Measurements from ENCODE around the gene GRID1. TPM values are rescaled to one million over a fixed set of nuclear protein-coding genes. Genes with fewer than 3 reads are reported as not detected.

The GRID1 gene
- total and polyA plus RNA-seq, 10 of the 15 experiments (the other 5 are each of a cell fraction or from before 2014, with no cell fraction given) = 0.04 to 0.62 (median 0.08) TPM; not detected in 5

DNA sequence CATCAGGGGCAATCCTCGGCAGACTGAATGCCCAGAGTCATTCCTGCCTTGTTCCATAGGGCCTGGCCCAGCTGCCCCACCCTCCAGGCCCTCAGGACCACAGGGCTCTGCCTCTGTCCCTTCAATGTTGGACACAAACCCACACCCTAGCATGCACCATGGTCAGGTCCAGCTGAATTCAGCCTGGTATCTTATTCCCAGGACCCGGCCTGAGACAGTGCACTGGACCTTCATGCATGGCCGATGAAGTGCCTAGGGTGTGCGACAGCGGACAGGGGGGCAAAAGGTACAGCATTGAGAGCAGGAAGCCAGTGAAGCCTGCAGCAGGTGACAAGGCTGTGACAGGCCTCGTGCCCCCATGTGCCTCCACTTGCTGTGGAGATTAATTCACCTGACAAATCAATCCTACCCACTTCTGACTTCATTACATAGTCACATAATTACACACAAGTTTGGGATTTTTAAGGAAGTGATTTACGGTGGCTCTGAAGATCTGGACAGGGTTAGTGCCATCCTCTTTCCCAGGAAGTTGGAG, 261.9 kb downstream of the GRID1 start:
- Histone ChIP-seq H3K4me3 (no peak overlapping the region), H3K4me2 (ENCODE audit: control insufficient read depth, insufficient read depth) (no peak overlapping the region), H3K9ac (ENCODE audit: control insufficient read depth, insufficient read depth, low read length) (no peak overlapping the region), H3K4me1 (ENCODE audit: control insufficient read depth, insufficient read depth, low read length) (no peaks in the 10 kb centered on the region), H3K79me2 (ENCODE audit: control insufficient read depth, insufficient read depth, low read length) (no peaks in the 10 kb centered on the region), H3K36me3 (ENCODE audit: control insufficient read depth in 2 of 2, insufficient read depth in 2 of 2, low read length in 1 of 2) (no peaks in the 10 kb centered on the region), H3K27me3 (replicated peaks in 1 of 2; ENCODE audit: control insufficient read depth in 2 of 2, insufficient read depth in 2 of 2, low read length in 1 of 2) (peaks cover 0 to 2% of the 10 kb centered on the region in 2 experiments; a peak in 3 of 4 replicates), H2AFZ (ENCODE audit: control insufficient read depth, low read depth, low read length) (no peak overlapping the region), H4K20me1 (ENCODE audit: control insufficient read depth, insufficient read depth) (no peaks in the 10 kb centered on the region; the same call in 1 of the 2 replicates), H3K27ac (ENCODE audit: control insufficient read depth, insufficient read depth) (no peak overlapping the region), H3K9me3 (replicated peaks; ENCODE audit: control insufficient read depth, insufficient read depth, low read length) (no peaks in the 10 kb centered on the region)
- no TSS peak for BruUV-seq (replicated peaks)
- ATAC-seq = no peak
- TF ChIP-seq, protein P1, sequence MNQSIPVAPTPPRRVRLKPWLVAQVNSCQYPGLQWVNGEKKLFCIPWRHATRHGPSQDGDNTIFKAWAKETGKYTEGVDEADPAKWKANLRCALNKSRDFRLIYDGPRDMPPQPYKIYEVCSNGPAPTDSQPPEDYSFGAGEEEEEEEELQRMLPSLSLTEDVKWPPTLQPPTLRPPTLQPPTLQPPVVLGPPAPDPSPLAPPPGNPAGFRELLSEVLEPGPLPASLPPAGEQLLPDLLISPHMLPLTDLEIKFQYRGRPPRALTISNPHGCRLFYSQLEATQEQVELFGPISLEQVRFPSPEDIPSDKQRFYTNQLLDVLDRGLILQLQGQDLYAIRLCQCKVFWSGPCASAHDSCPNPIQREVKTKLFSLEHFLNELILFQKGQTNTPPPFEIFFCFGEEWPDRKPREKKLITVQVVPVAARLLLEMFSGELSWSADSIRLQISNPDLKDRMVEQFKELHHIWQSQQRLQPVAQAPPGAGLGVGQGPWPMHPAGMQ (IDR thresholded peaks at IDR 0.05; ENCODE audit: borderline replicate concordance) = no peak
- TF ChIP-seq ZNF592 (IDR thresholded peaks at IDR 0.05) = no peak
- TF ChIP-seq SIN3A (IDR thresholded peaks at IDR 0.05; ENCODE audit: low read depth, low read length) = no peak
- no peak for TF ChIP-seq ASH2L (IDR thresholded peaks at IDR 0.05; ENCODE audit: borderline replicate concordance, low read depth)
- TF ChIP-seq, protein P2, sequence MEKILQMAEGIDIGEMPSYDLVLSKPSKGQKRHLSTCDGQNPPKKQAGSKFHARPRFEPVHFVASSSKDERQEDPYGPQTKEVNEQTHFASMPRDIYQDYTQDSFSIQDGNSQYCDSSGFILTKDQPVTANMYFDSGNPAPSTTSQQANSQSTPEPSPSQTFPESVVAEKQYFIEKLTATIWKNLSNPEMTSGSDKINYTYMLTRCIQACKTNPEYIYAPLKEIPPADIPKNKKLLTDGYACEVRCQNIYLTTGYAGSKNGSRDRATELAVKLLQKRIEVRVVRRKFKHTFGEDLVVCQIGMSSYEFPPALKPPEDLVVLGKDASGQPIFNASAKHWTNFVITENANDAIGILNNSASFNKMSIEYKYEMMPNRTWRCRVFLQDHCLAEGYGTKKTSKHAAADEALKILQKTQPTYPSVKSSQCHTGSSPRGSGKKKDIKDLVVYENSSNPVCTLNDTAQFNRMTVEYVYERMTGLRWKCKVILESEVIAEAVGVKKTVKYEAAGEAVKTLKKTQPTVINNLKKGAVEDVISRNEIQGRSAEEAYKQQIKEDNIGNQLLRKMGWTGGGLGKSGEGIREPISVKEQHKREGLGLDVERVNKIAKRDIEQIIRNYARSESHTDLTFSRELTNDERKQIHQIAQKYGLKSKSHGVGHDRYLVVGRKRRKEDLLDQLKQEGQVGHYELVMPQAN (conservative IDR thresholded peaks at IDR 0.05) = no peak
- SMC1A ChIA-PET (ENCODE audit: uncharacterized antibody, unreplicated experiment) = no interaction called here
- CTCF ChIA-PET = interaction anchor here (1.6 kb wide), 1 partner anchor 12 kb away, joined by 3 read pairs; no protein-coding TSS in a partner anchor
- intact Hi-C loops (cut with micrococcal nuclease; ENCODE audit: unreplicated experiment) = loop anchor here (5.0 kb wide), 1 partner anchor 273 kb away; no protein-coding TSS in a partner anchor
- no peak for DNase-seq (ENCODE audit: low read depth, low spot score)
- no peak for FAIRE-seq
- in situ Hi-C loops (cut with MboI) = no loop called here
- WGBS (ENCODE audit: insufficient coverage, insufficient replicate concordance, low lambda C conversion rate, missing lambda C conversion rate) = 17% methylated on average over 7 of the region's 7 CpGs
- POLR2A ChIA-PET = no interaction called here
- RAD21 ChIA-PET (ENCODE audit: unreplicated experiment) = no interaction called here
